Measurements from ENCODE around the gene MTHFR. TPM values are rescaled to one million over a fixed set of nuclear protein-coding genes. Genes with fewer than 3 reads are reported as not detected.

MTHFR gene
- polyA plus RNA-seq, 1 experiment, result 8.8 TPM

DNA sequence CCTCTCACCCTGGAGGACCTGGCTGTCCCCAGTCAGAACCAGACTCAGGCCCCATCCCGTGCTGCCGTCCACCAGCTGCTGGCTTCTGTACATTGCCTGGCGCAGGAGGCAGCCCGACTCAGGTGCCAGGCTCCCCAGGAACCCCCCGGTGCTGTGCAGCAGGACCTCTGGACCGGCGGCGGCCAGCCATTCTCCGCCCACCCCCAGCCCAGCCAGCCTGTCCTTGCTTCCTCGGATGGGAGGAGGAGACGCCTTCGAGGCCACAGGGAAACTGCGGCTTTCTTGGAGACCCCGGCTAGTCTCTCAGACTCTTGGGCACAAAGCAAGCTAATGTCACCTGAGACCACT is 39.4 kb downstream of the MTHFR start:
- Histone ChIP-seq H3K27me3 (ENCODE audit: control insufficient read depth, insufficient read depth, low read length) (peaks cover 32% of the 10 kb centered on the region), H3K9me3 (ENCODE audit: control insufficient read depth, insufficient read depth, low read length) (no peaks in the 10 kb centered on the region; the same call in 1 of the 2 replicates), H3K4me3 (ENCODE audit: low read depth, low read length) (no peak overlapping the region), H3K27ac (ENCODE audit: low read depth, low read length) (no peak overlapping the region)
- no peak for DNase-seq (ENCODE audit: low read depth, low spot score)
- TF ChIP-seq, protein P1, sequence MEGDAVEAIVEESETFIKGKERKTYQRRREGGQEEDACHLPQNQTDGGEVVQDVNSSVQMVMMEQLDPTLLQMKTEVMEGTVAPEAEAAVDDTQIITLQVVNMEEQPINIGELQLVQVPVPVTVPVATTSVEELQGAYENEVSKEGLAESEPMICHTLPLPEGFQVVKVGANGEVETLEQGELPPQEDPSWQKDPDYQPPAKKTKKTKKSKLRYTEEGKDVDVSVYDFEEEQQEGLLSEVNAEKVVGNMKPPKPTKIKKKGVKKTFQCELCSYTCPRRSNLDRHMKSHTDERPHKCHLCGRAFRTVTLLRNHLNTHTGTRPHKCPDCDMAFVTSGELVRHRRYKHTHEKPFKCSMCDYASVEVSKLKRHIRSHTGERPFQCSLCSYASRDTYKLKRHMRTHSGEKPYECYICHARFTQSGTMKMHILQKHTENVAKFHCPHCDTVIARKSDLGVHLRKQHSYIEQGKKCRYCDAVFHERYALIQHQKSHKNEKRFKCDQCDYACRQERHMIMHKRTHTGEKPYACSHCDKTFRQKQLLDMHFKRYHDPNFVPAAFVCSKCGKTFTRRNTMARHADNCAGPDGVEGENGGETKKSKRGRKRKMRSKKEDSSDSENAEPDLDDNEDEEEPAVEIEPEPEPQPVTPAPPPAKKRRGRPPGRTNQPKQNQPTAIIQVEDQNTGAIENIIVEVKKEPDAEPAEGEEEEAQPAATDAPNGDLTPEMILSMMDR (IDR thresholded peaks at IDR 0.05; ENCODE audit: low read depth, low read length), result no peak
- ChIA-PET CTCF (no interaction called here), POLR2A (no interaction called here)

DNA sequence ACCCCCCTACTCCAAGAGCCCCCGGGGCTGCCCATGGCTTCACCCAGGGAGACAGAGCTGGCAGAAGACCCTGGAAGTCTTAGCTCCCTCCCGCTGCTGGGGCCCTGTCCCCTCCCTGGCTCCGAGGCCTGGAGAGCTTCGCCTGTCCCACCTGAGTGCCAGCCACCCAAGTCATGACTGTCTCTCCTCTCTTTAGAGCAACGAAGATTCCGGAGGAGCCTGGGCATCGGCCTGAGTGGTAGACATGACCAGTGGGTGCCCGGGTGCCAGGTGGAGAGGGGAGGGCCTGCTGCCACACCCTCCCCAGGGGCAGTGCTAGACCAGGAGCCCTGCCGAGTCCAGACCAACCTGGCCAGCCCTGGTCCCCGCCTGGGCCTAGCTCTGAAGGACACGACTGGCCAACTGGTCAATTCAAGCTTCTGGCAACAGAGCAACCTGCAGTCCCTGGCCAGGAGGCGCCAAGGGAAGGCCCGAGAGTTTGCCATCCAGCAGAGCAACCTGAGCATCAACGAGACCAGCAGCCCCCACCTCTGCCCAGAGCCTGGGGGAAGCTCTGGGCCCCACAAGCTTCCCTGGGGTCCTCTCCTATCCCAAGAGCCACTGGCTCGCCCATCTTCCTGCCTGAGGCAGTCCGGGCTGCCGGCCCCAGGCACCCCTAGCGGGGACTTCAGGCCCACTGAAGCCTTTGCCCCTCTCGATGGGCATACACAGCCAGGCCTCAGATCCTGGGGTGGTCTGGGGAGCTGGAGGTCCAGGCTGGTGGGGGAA is 39.9 kb downstream of the MTHFR start:
- no peak for DNase-seq (ENCODE audit: low read depth, low spot score)
- TF ChIP-seq, protein P1 (IDR thresholded peaks at IDR 0.05; ENCODE audit: low read depth, low read length), result no peak
- Histone ChIP-seq H3K4me3 (ENCODE audit: low read depth, low read length) (no peak overlapping the region), H3K9me3 (ENCODE audit: control insufficient read depth, insufficient read depth, low read length) (no peaks in the 10 kb centered on the region; the same call in 1 of the 2 replicates), H3K27me3 (ENCODE audit: control insufficient read depth, insufficient read depth, low read length) (peaks cover 32% of the 10 kb centered on the region), H3K27ac (ENCODE audit: low read depth, low read length) (no peak overlapping the region)
- POLR2A ChIA-PET, result no interaction called here
- CTCF ChIA-PET, result interaction anchor here (1.1 kb wide), 1 partner anchor 19 kb away, joined by 4 read pairs; no protein-coding TSS in a partner anchor

DNA sequence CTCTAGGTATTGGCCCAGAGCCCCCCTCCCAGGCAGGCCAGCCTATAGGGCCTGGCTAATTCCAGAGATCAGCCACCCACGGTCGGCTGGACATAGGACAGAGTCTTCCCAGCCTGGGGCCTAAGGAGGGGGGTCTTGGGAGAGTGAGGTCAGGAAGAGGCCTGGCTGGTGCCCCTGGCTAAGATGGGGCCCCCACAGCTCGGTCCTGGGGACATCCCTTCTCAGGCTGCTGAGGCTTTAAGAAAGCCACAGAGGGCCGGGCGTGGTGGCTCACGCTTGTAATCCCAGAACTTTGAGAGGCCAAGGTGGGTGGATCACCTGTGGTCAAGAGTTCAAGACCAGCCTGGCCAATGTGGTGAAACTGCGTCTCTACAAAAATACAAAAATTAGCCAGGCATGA is 41.2 kb downstream of the MTHFR start:
- DNase-seq (ENCODE audit: low read depth, low spot score), result no peak
- CTCF ChIA-PET, result interaction anchor here (1.6 kb wide), 1 partner anchor 21 kb away, joined by 6 read pairs; no protein-coding TSS in a partner anchor

DNA sequence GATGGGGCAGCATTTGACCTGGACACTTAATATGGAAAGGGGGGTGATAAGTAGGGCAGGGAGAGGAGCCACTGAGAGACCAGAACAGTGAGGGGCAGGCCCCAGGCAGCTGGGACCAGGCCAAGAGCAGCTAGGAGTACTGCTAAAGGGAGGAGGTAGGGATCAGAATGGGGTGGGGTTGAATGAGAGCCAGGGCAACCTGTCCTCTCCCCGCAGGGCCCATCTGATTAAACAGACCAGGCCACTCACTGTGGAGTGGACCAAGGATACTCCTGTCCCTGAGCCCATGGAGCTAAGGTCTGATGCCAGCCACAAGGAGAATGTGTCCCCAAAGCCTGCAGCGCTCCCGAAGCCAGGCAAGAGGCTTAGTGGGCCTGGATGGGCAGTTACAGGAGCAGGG is 41.6 kb downstream of the MTHFR start:
- Histone ChIP-seq H3K9me3 (ENCODE audit: control insufficient read depth, insufficient read depth, low read length) (no peaks in the 10 kb centered on the region; the same call in 1 of the 2 replicates), H3K27me3 (ENCODE audit: control insufficient read depth, insufficient read depth, low read length) (peaks cover 36% of the 10 kb centered on the region), H3K4me3 (ENCODE audit: low read depth, low read length) (no peak overlapping the region), H3K27ac (ENCODE audit: low read depth, low read length) (no peak overlapping the region)
- ChIA-PET POLR2A (no interaction called here), CTCF (interaction anchor here (1.6 kb wide), 1 partner anchor 21 kb away, joined by 6 read pairs; no protein-coding TSS in a partner anchor)
- TF ChIP-seq, protein P1 (IDR thresholded peaks at IDR 0.05; ENCODE audit: low read depth, low read length), result no peak
- no peak for DNase-seq (ENCODE audit: low read depth, low spot score)

More for the DNA sequence above, 41.2 kb downstream of the MTHFR start:
- H3K4me3 ChIP-seq (ENCODE audit: low read depth, low read length), result no peak overlapping the region
- POLR2A ChIA-PET, result no interaction called here
- TF ChIP-seq, protein P1 (IDR thresholded peaks at IDR 0.05; ENCODE audit: low read depth, low read length), result no peak
- H3K27me3 ChIP-seq (ENCODE audit: control insufficient read depth, insufficient read depth, low read length), result peaks cover 36% of the 10 kb centered on the region
- no peak overlapping the region for H3K27ac ChIP-seq (ENCODE audit: low read depth, low read length)
- H3K9me3 ChIP-seq (ENCODE audit: control insufficient read depth, insufficient read depth, low read length), result no peaks in the 10 kb centered on the region; the same call in 1 of the 2 replicates

DNA sequence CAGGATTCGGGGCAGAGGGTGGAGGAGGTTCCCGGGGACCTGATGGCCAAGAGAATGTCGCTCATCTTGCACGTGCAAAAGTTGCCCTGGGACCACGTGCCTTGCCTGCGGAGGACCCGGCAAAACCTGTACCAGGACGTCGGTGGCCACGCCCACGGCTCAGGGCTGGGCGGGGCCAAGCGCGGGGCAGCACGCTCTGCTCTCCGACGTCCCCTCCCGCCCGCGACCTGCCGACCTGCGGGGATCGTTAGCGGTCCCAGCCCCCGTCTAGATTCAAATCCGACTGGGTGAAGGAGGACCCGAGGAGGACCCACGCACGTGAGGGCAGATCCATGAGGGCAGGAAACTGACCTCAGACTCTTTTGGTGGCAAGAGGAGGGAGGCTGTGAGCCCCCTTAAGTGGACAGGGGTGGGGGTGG is 43.8 kb downstream of the MTHFR start, which contains the start of gene C1orf167:
TSS of gene C1orf167 (plus strand) at position 206 of the 419 bp plus-strand sequence. CDS start 2,208 bp downstream, outside the sequence.
- Histone ChIP-seq H3K27me3 (ENCODE audit: control insufficient read depth, insufficient read depth, low read length) (peaks cover 27% of the 10 kb centered on the region), H3K9me3 (ENCODE audit: control insufficient read depth, insufficient read depth, low read length) (no peaks in the 10 kb centered on the region; the same call in 1 of the 2 replicates), H3K27ac (ENCODE audit: low read depth, low read length) (no peak within 1 kb of the TSS), H3K4me3 (ENCODE audit: low read depth, low read length) (no peak within 1 kb of the TSS)
- TF ChIP-seq, protein P1 (IDR thresholded peaks at IDR 0.05; ENCODE audit: low read depth, low read length), result no peak
- POLR2A ChIA-PET, result no interaction called here
- CTCF ChIA-PET, result no interaction called here
- DNase-seq (ENCODE audit: low read depth, low spot score), result no peak
